GM12864 (cell line): ENCODE results near the gene GJD3.
A peak's percentile ranks its signal among the peaks of the same experiment; 100 is the strongest.

Source experiments
- DNase-seq: peaks from one replicate; pipeline ENCODE4 v3.0.0-alpha.2; 2011; ENCODE audit warnings: low read depth
- H3K4me3 ChIP-seq: 2 replicates; pipeline ENCODE4 v1.5.1; 2011; ENCODE audit warnings: mild to moderate bottlenecking, low read depth, low read length, control low read depth
- TF ChIP-seq, protein P1 (sequence below): IDR thresholded peaks from 2 replicates; pipeline ENCODE4 v1.5.1; 2011; ENCODE audit warnings: low read depth, mild to moderate bottlenecking, moderate library complexity, low read length, control low read depth, inconsistent platforms; ENCODE audit errors: missing control alignments

The GJD3 gene

DNA sequence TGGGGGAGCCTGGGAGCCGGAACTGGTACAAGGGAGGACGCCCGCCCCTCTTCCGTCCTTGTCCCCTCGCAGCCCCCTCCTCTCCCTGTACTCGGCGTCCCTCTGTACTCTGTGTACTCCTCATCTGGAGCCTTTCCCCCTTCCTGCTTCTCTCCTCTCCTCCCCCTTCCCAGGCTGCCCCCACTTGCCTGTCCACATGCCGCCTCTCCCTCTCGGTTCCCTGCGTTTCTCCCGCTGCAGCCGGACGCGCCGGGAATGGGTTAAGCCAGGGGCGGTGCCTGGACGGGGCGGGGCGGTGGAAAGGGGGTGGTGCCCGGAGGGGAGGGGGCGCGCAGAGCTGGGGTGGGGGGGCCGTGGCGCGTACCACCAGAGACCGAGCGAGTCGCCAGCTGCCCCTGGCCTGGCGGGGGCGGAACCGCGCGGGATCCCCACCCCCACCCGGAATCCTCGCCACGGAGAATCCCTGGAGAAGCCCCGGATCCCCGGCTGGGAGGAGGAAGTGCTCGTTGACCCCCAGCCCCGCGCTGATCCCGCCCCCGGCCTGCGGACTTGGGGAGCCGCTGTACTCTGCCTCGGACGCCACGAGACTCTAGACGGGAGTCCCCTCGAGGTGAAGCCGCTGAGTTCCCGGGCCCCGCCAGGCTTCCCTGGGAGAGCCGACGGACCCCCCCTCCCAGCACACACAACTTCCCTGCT lies 22.6 kb downstream of the GJD3 start:
- TF ChIP-seq, protein P1, sequence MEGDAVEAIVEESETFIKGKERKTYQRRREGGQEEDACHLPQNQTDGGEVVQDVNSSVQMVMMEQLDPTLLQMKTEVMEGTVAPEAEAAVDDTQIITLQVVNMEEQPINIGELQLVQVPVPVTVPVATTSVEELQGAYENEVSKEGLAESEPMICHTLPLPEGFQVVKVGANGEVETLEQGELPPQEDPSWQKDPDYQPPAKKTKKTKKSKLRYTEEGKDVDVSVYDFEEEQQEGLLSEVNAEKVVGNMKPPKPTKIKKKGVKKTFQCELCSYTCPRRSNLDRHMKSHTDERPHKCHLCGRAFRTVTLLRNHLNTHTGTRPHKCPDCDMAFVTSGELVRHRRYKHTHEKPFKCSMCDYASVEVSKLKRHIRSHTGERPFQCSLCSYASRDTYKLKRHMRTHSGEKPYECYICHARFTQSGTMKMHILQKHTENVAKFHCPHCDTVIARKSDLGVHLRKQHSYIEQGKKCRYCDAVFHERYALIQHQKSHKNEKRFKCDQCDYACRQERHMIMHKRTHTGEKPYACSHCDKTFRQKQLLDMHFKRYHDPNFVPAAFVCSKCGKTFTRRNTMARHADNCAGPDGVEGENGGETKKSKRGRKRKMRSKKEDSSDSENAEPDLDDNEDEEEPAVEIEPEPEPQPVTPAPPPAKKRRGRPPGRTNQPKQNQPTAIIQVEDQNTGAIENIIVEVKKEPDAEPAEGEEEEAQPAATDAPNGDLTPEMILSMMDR: no peak
- DNase-seq: no peak
- H3K4me3 ChIP-seq: peak overlapping the region; percentile 53

DNA sequence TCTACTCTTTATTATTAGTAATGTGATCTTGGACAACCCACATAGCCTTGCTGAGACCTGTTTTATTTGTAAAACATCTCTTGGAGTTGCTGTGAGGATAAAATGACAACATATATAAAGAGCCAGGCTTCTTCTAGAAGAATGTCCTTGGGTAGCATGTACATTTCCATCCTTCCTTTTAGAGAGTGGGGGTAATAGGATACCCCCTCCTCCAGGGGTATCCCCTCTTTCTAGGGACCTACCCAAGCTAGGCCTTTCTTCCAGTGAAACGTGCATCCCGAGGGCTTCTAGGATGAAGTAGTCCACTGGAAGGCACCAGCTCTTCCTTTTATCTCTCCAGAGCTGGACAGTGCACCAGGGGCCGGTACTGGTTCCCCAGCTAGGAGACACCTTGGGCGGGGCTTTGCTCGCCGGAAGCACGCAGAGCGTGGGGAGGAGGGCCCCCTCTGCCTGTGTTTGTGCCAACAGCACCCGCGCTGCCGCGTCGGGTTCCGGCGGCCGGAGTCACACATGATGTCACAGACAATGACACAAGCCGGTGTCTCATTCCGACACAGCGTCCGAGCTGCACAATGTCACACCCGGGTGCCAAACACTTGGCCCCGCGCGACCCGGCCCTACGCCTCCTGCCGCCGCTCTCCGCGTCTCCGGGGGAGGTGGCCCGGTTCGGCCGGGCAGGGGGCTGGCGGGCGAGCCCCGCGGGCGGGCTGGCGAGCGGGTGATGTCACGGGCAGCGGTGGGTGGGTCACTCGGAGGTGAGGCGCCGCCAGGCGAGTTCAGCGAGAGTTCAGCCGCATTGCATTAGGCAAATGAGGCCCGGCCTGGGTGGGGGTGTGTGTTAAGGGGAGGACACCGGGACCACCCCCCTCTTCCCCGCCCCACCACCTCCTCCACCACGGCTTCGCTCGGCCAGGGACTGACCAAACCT lies 23.4 kb downstream of the GJD3 start:
- DNase-seq: peak; percentile 49
- H3K4me3 ChIP-seq: peak overlapping the region; percentile 53
- TF ChIP-seq, protein P1: peak; percentile 16

DNA sequence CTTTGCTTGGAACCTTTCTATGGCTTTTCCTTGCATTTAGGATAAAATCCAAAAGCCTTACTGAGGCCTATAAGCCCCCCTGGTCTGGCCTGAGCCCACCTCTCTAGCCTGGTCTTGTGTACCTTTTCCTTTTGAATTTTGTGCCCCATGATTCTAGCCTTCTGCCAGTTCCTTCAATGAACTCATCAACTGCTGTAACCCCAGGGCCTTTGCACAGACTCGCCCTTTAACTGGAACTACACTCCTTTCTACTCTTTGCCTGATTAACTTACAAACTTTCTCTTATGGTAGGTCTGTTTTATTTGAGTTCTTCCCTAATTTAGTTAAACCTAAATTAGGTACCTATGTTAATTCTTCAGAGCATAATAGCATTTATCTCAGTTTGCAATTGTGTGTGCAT lies 24.2 kb downstream of the GJD3 start:
- DNase-seq: no peak
- TF ChIP-seq, protein P1: no peak
- H3K4me3 ChIP-seq: no peak overlapping the region; the same call in 1 of the 2 replicates

- TF ChIP-seq, protein P1: no peak
- H3K4me3 ChIP-seq: no peak overlapping the region
- DNase-seq: no peak
Observed at GRCh38 chr17:40338941-40339649, 25.4 kb downstream of the GJD3 start.

GRCh38 chr17:40338058-40338457 lies 26.5 kb downstream of the GJD3 start:
- TF ChIP-seq, protein P1: no peak
- DNase-seq: no peak
- no peak overlapping the region for H3K4me3 ChIP-seq

DNA sequence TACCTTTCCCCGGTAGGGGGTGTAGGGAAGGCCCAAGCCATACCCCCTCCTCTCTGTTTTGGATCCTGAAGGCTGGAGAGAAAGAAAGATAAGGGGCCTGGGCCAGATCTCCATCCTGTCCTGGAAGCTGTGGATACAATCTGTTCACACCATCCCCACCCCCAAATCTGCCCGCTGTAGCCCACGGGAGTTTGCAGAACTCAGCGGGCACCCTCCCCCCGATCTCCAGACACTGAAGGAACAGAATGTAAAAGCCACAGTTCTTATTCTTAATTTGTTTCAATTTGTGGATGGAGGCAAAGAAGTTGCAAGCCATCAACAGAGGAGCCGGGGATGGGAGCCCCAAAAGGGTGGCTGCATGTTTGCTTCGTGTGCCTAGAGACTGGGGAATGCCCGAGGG lies 27.2 kb downstream of the GJD3 start:
- DNase-seq: no peak
- H3K4me3 ChIP-seq: no peak overlapping the region
- TF ChIP-seq, protein P1: no peak
